Thyroid gland (tissue), 4 donors: ENCODE measurements around the gene ARPC4.

Source experiments
- CTCF ChIP-seq, 6 experiments: fragments of 200-600 bp in 3 of 6; fragments of 450-650 bp in 3 of 6; sonication (generic) in 3 of 6; IDR thresholded peaks; one replicate each; pipeline ENCODE4 v1.5.1; 2016 to 2019; ENCODE audit warnings: antibody characterized with exemption in 6 of 6, mild to moderate bottlenecking in 2 of 6, inconsistent platforms in 1 of 6, moderate library complexity in 1 of 6
- POLR2A ChIP-seq, 2 donors: fragments of 450-650 bp; IDR thresholded peaks; one replicate each; pipeline ENCODE4 v1.6.1; 2017; ENCODE audit warnings: antibody characterized with exemption in 2 of 2, mild to moderate bottlenecking in 2 of 2, moderate library complexity in 1 of 2

GRCh38 chr3:9786825-9787669 is 5.8 kb upstream of the ARPC4 start:
- no peak for TF ChIP-seq CTCF (IDR thresholded peaks at IDR 0.05)
- no peak for TF ChIP-seq POLR2A (IDR thresholded peaks at IDR 0.05)
